Colonic mucosa (tissue), 4 donors: ENCODE data around the gene ESPL1. TPM values are rescaled to one million over a fixed set of nuclear protein-coding genes. Genes with fewer than 3 reads are reported as not detected.
"Not testable (repeated sequence)": the region's sequence is repeated elsewhere in the genome, so short reads cannot be mapped to it uniquely, and the experiment has no call there.

Experiments used
- DNase-seq: peaks from one replicate; pipeline ENCODE4 v3.0.0-alpha.2; 2020
- H3K27ac ChIP-seq: fragments of 200-600 bp; one replicate; pipeline ENCODE4 v1.8.0; 2021
- H3K27me3 ChIP-seq: fragments of 200-600 bp; one replicate; pipeline ENCODE4 v1.8.0; 2021
- H3K36me3 ChIP-seq: fragments of 200-600 bp; one replicate; pipeline ENCODE4 v1.8.0; 2021
- H3K4me1 ChIP-seq: fragments of 200-600 bp; one replicate; pipeline ENCODE4 v1.8.0; 2021; ENCODE audit warnings: mild to moderate bottlenecking
- H3K4me3 ChIP-seq: fragments of 200-600 bp; one replicate; pipeline ENCODE4 v1.8.0; 2021
- H3K9ac ChIP-seq, 2 donors: one replicate each; pipeline ENCODE4 v1.7.0; 2013; ENCODE audit warnings: control low read depth in 2 of 2, low read depth in 2 of 2, low read length in 2 of 2
- H3K9me3 ChIP-seq: fragments of 200-600 bp; one replicate; pipeline ENCODE4 v1.8.0; 2021
- intact Hi-C: fragments of 100-400 bp; cut with DNase I; formaldehyde crosslinking; loops from one replicate; pipeline ENCODE4 v1.14.1; 2022
- total RNA-seq, 2 donors: library from RNA; stranded (reverse); fragmentation: NEBNext Ultra II Directional in 1 of 2; extraction: Animal tissue kit (Norgen Biotek cat#: 25700) in 1 of 2; gene quantifications; one replicate each; pipeline ENCODE4 v1.2.1, GENCODE V29; 2021
- TF ChIP-seq, protein P1 (sequence below): fragments of 200-600 bp; IDR thresholded peaks from one replicate; pipeline ENCODE4 v1.8.0; 2022; ENCODE audit warnings: antibody characterized with exemption, mild to moderate bottlenecking
- donor health status: healthy.
- donor health status: DM: no; HTN: no; CAD: no.
- donor health status: DM: no; HTN: no; CAD: no.

Gene ESPL1
- total RNA-seq, 2 donors from 2014 or later, result 9.6 to 34.6 TPM

DNA sequence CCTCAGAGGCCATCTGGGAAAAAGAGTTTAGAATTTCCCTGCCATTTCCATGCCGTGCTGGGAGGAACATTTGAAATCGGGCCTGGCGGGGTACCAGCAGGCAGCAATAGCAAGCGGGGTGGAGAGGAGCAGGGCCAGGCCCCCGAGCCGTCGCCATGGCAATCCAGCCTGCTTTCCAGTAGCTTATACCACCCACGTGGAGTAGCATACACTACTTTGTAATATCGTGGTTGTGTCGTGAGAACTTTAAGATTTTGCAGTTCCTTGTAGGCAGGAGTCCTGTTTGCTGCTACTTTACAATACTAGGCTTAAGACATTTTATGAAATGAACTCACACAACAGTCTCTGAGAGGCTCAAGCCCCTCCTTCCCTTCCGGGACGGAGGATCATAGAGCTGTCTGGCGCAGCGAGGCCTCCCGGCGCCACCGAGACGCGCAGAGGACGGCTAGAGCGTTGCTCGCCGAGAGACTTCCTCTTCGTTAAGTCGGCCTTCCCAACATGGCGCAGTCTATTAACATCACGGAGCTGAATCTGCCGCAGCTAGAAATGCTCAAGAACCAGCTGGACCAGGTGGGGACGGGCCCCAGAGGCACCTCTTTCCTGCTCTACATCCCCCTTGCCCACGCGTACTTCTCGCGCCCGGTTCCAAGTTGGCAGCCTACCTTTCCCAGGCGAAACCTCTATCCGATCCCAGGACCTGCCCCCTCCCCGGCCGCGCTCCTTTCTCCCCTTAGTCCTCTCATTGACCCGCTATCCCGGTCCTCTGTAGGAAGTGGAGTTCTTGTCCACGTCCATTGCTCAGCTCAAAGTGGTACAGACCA lies 27.2 kb downstream of the ESPL1 start, which contains the start of gene PFDN5:
Gene PFDN5 (plus strand): TSS at position 473 of the 821 bp plus-strand sequence. CDS start 26 bp downstream, at position 499.
- H3K36me3 ChIP-seq, result no peaks in the 10 kb centered on the region
- intact Hi-C loops, result no loop called here

DNA sequence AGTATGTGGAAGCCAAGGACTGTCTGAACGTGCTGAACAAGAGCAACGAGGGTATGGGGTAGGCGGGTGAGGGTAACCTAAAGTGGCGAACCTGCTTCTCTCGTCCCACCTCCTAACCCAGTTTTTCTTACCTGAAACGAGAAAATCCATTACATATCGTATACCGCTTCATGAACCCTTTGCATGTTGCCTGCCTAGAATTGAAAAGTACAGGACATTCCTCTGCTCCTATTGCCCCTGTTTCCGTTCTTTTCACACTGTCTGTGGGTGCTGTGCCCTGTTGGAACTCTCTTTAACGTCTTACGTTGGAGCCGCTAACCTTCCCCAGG lies 27.8 kb downstream of the ESPL1 start:
- H3K9me3 ChIP-seq, result no peaks in the 10 kb centered on the region
- no peak for DNase-seq
- H3K4me3 ChIP-seq, result peak overlapping the region; percentile 60
- H3K4me1 ChIP-seq, result peaks cover 13% of the 10 kb centered on the region
- H3K27me3 ChIP-seq, result no peaks in the 10 kb centered on the region
- H3K36me3 ChIP-seq, result no peaks in the 10 kb centered on the region
- intact Hi-C loops, result no loop called here
- TF ChIP-seq, protein P1, sequence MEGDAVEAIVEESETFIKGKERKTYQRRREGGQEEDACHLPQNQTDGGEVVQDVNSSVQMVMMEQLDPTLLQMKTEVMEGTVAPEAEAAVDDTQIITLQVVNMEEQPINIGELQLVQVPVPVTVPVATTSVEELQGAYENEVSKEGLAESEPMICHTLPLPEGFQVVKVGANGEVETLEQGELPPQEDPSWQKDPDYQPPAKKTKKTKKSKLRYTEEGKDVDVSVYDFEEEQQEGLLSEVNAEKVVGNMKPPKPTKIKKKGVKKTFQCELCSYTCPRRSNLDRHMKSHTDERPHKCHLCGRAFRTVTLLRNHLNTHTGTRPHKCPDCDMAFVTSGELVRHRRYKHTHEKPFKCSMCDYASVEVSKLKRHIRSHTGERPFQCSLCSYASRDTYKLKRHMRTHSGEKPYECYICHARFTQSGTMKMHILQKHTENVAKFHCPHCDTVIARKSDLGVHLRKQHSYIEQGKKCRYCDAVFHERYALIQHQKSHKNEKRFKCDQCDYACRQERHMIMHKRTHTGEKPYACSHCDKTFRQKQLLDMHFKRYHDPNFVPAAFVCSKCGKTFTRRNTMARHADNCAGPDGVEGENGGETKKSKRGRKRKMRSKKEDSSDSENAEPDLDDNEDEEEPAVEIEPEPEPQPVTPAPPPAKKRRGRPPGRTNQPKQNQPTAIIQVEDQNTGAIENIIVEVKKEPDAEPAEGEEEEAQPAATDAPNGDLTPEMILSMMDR, result no peak
- H3K27ac ChIP-seq, result peak overlapping the region; percentile 67
- peak overlapping the region; percentile 98 to 99 for H3K9ac ChIP-seq

More for the DNA sequence above, 27.2 kb downstream of the ESPL1 start, which contains the start of gene PFDN5:
- Histone ChIP-seq H3K9ac (peak within 1 kb of the TSS; percentile 98 to 99), H3K27ac (peak within 1 kb of the TSS; percentile 67), H3K27me3 (no peaks in the 10 kb centered on the region), H3K4me1 (peaks cover 7% of the 10 kb centered on the region), H3K9me3 (no peaks in the 10 kb centered on the region), H3K4me3 (peak within 1 kb of the TSS; percentile 60)
- TF ChIP-seq, protein P1, result no peak
- DNase-seq, result peak; percentile 90

DNA sequence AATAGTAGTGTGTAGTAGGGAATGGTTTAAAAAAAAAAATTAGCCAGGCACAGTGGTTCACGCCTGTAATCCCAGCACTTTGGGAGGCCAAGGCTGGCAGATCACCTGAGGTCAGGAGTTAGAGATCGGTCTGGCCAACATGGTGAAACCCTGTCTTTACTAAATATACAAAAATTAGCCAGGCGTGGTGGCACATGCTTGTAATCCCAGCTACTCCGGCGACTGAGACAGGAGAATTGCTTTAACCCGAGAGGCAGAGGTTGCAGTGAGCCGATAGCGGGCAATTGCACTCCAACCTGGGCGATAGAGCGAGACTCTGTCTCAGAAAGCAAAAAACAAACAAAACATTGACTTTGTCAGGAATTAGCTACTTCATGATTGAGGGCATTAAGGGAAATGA lies 29.0 kb downstream of the ESPL1 start:
- not testable (repeated sequence) for DNase-seq, H3K36me3 ChIP-seq

DNA sequence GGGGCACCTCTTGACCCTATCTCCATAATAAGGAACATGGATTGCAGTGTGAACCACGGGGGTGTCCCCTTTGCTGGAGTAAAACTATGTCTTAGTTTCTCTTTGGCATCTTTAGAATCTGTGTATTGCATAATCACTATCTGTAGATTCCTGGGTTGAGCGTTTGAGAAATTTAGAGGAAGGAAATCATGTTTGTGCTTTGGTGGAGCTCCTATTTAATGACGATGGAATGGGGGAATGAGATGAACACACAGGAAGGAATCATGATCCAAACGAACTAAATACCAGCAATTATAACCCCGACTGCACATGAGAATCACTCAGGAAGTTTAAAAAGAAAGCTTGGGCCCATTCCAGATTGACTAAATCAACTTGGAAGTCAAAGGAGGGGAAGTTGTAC lies 30.1 kb downstream of the ESPL1 start:
- no peak overlapping the region for H3K27ac ChIP-seq

More for the DNA sequence above, 29.0 kb downstream of the ESPL1 start:
- H3K4me1 ChIP-seq, result peaks cover 13% of the 10 kb centered on the region
- H3K27ac ChIP-seq, H3K27me3 ChIP-seq, H3K9ac ChIP-seq, H3K4me3 ChIP-seq, H3K9me3 ChIP-seq, intact Hi-C loops: not testable (repeated sequence)

DNA sequence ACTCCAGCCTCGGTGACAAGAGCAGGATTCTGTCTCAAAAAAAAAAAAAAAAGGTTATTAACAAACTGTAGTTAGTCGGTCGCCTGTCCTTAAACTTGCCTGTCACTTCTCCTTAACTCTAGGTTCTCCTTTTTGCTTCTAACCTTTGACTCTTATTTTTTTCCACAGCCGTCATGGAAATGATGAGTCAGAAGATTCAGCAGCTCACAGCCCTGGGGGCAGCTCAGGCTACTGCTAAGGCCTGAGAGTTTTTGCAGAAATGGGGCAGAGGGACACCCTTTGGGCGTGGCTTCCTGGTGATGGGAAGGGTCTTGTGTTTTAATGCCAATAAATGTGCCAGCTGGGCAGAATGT lies 31.0 kb downstream of the ESPL1 start:
- Histone ChIP-seq H3K27me3 (no peaks in the 10 kb centered on the region), H3K27ac (peak overlapping the region; percentile 83), H3K9me3 (no peaks in the 10 kb centered on the region), H3K36me3 (no peaks in the 10 kb centered on the region), H3K4me3 (peak overlapping the region; percentile 81), H3K9ac (peak overlapping the region; percentile 41 to 90), H3K4me1 (peaks cover 13% of the 10 kb centered on the region)
- DNase-seq, result no peak
- TF ChIP-seq, protein P1, result no peak
- intact Hi-C loops, result no loop called here

More for the DNA sequence above, 30.1 kb downstream of the ESPL1 start:
- TF ChIP-seq, protein P1, result no peak
- no peak overlapping the region for H3K4me3 ChIP-seq
- H3K36me3 ChIP-seq, result no peaks in the 10 kb centered on the region
- H3K9me3 ChIP-seq, result no peaks in the 10 kb centered on the region
- peaks cover 13% of the 10 kb centered on the region for H3K4me1 ChIP-seq
- no peaks in the 10 kb centered on the region for H3K27me3 ChIP-seq
- intact Hi-C loops, result no loop called here
- H3K9ac ChIP-seq, result no peak overlapping the region
- DNase-seq, result no peak
